ENCODE data around the gene SRGAP3. TPM values are rescaled to one million over a fixed set of nuclear protein-coding genes. Genes with fewer than 3 reads are reported as not detected.

Gene SRGAP3
- total and polyA plus RNA-seq, 2 donors (not counting 1 experiment from before 2014, with no cell fraction given): 1.4 to 1.5 TPM

- Histone ChIP-seq H3K36me3 (replicated peaks in 1 of 2; ENCODE audit: control extremely low read depth in 1 of 2, control insufficient read depth in 1 of 2, extremely low read depth in 1 of 2, insufficient read depth in 2 of 2, low read length in 1 of 2) (no peaks in the 10 kb centered on the region), H3K27ac (ENCODE audit: low read length in 2 of 2) (no peak overlapping the region), H3K9me3 (ENCODE audit: control extremely low read depth in 1 of 3, control insufficient read depth in 2 of 3, insufficient read depth in 1 of 3, low read length in 2 of 3) (no peaks in the 10 kb centered on the region), H3K4me1 (ENCODE audit: control insufficient read depth in 2 of 2, insufficient read depth in 2 of 2, low read length in 2 of 2) (no peaks in the 10 kb centered on the region), H3K4me2 (replicated peaks; ENCODE audit: low read depth, low read length, poor library complexity, severe bottlenecking) (no peak overlapping the region), H3K4me3 (ENCODE audit: control extremely low read depth in 1 of 5, extremely low read depth in 1 of 5, insufficient read depth in 1 of 5, low read depth in 2 of 5, low read length in 4 of 5) (no peak overlapping the region), H3K27me3 (replicated peaks in 1 of 4; ENCODE audit: control extremely low read depth in 1 of 4, control insufficient read depth in 3 of 4, insufficient read depth in 4 of 4, low read length in 3 of 4) (no peaks in the 10 kb centered on the region), H4K20me1 (ENCODE audit: control insufficient read depth, insufficient read depth, low read length, poor library complexity, severe bottlenecking) (no peaks in the 10 kb centered on the region), H3K79me2 (ENCODE audit: control insufficient read depth, insufficient read depth, low read length) (no peaks in the 10 kb centered on the region), H3K9ac (ENCODE audit: low read length) (no peak overlapping the region), H2AFZ (ENCODE audit: insufficient read depth, low read depth, low read length, poor library complexity, severe bottlenecking) (no peak overlapping the region)
- intact Hi-C loops (cut with micrococcal nuclease): no loop called here
- H3K4me3 Mint-ChIP-seq: no peak overlapping the region
- CTCF ChIA-PET: no interaction called here
- ATAC-seq (ENCODE audit: low read depth) (no peak), DNase-seq (no peak)
- TF ChIP-seq EZH2 (IDR thresholded peaks at IDR 0.05; ENCODE audit: borderline replicate concordance, insufficient read depth, low read depth, low read length, poor library complexity, severe bottlenecking): no peak
- POLR2A ChIA-PET: no interaction called here
- whole genome bisulfite sequencing (ENCODE audit: insufficient coverage): no CpG with 5 or more reads among the region's 5 CpGs
- no peaks in the 10 kb centered on the region for H3K27me3 Mint-ChIP-seq
- no peak overlapping the region for H3K27ac Mint-ChIP-seq
- no peaks in the 10 kb centered on the region for H3K9me3 Mint-ChIP-seq (ENCODE audit: insufficient read depth)
- H3K4me1 Mint-ChIP-seq: no peaks in the 10 kb centered on the region
These were observed 25.0 kb downstream of the SRGAP3 start for GRCh38 chr3:9224490-9224889.

DNA sequence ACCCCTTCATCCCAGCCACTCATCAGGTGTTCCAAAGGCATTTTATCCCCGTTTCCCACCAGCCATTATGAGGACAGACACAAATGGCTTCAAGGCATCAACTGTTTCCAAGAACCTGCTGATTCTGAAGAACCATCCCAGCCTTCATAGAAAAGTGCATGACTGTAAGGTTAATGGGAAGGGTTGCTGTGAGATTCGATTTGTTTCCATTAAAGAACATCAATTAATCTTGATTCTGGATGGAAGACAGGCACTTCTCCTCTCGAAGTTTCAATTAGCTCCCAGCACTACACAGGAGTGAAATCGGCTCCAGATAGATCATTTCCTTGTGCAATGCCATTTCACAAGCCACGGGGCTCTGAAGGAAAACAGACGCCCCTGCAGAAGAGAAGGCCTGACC lies 25.8 kb downstream of the SRGAP3 start:
- Histone ChIP-seq H3K4me1 (ENCODE audit: control insufficient read depth in 2 of 2, insufficient read depth in 2 of 2, low read length in 2 of 2) (no peaks in the 10 kb centered on the region), H3K9ac (ENCODE audit: low read length) (no peak overlapping the region), H3K27ac (ENCODE audit: low read length in 2 of 2) (no peak overlapping the region), H3K4me3 (ENCODE audit: control extremely low read depth in 1 of 5, extremely low read depth in 1 of 5, insufficient read depth in 1 of 5, low read depth in 2 of 5, low read length in 4 of 5) (no peak overlapping the region), H3K9me3 (ENCODE audit: control extremely low read depth in 1 of 3, control insufficient read depth in 2 of 3, insufficient read depth in 1 of 3, low read length in 2 of 3) (no peaks in the 10 kb centered on the region), H3K4me2 (replicated peaks; ENCODE audit: low read depth, low read length, poor library complexity, severe bottlenecking) (no peak overlapping the region), H4K20me1 (ENCODE audit: control insufficient read depth, insufficient read depth, low read length, poor library complexity, severe bottlenecking) (no peaks in the 10 kb centered on the region), H3K36me3 (replicated peaks in 1 of 2; ENCODE audit: control extremely low read depth in 1 of 2, control insufficient read depth in 1 of 2, extremely low read depth in 1 of 2, insufficient read depth in 2 of 2, low read length in 1 of 2) (no peaks in the 10 kb centered on the region), H3K79me2 (ENCODE audit: control insufficient read depth, insufficient read depth, low read length) (no peaks in the 10 kb centered on the region), H2AFZ (ENCODE audit: insufficient read depth, low read depth, low read length, poor library complexity, severe bottlenecking) (no peak overlapping the region), H3K27me3 (replicated peaks in 1 of 4; ENCODE audit: control extremely low read depth in 1 of 4, control insufficient read depth in 3 of 4, insufficient read depth in 4 of 4, low read length in 3 of 4) (no peaks in the 10 kb centered on the region)
- ATAC-seq (ENCODE audit: low read depth): no peak
- Mint-ChIP-seq H3K4me1 (no peaks in the 10 kb centered on the region), H3K4me3 (no peak overlapping the region), H3K27me3 (no peaks in the 10 kb centered on the region), H3K27ac (no peak overlapping the region), H3K9me3 (ENCODE audit: insufficient read depth) (no peaks in the 10 kb centered on the region)
- intact Hi-C loops (cut with micrococcal nuclease): no loop called here
- CTCF ChIA-PET: no interaction called here
- TF ChIP-seq EZH2 (IDR thresholded peaks at IDR 0.05; ENCODE audit: borderline replicate concordance, insufficient read depth, low read depth, low read length, poor library complexity, severe bottlenecking) (no peak), CTCF (IDR thresholded peaks at IDR 0.05) (no peak)
- 84% methylated on average over 4 of the region's 6 CpGs for WGBS (ENCODE audit: insufficient coverage)
- POLR2A ChIA-PET: no interaction called here
- DNase-seq: no peak

All from B cell (primary cell).